HepG2 (cell line): ENCODE data around the gene C19orf38. TPM values are rescaled to one million over a fixed set of nuclear protein-coding genes. Genes with fewer than 3 reads are reported as not detected.

ENCODE experiments used
- CREM ChIP-seq, 2 experiments: sonication (generic) in 1 of 2; formaldehyde crosslinking in 1 of 2; IDR thresholded peaks; 2 replicates each; pipeline versions ENCODE4 v1.4.0 to v1.6.1; 2016 to 2020; ENCODE audit warnings: antibody characterized with exemption in 1 of 2, mild to moderate bottlenecking in 1 of 2, missing genetic modification reagents in 1 of 2
- DRAP1 ChIP-seq: IDR thresholded peaks from 2 replicates; pipeline ENCODE4 v1.6.1; 2016; ENCODE audit warnings: missing genetic modification reagents, missing compliant biosample characterization
- ESRRA ChIP-seq: sonication (generic); formaldehyde crosslinking; IDR thresholded peaks from 2 replicates; pipeline ENCODE4 v1.5.1; 2020; ENCODE audit warnings: mild to moderate bottlenecking, low read depth, missing genetic modification reagents
- ETV6 ChIP-seq: sonication (generic); formaldehyde crosslinking; conservative IDR thresholded peaks from 2 replicates; pipeline ENCODE4 v1.4.0; 2020; ENCODE audit warnings: missing genetic modification reagents
- FIP1L1 ChIP-seq: fragments of 200-400 bp; formaldehyde crosslinking; IDR thresholded peaks from 2 replicates; pipeline ENCODE4 v1.6.1; 2018; ENCODE audit warnings: low read depth, mild to moderate bottlenecking, low read length, moderate library complexity, borderline replicate concordance; ENCODE audit not compliant: insufficient read depth
- GFI1 ChIP-seq: sonication (generic); formaldehyde crosslinking; IDR thresholded peaks from 2 replicates; pipeline ENCODE4 v1.5.0; 2020; ENCODE audit warnings: missing genetic modification reagents, mild to moderate bottlenecking, borderline replicate concordance
- GZF1 ChIP-seq: sonication (generic); formaldehyde crosslinking; IDR thresholded peaks from 2 replicates; pipeline ENCODE4 v1.5.1; 2020; ENCODE audit warnings: mild to moderate bottlenecking, missing genetic modification reagents
- HES4 ChIP-seq: sonication (generic); formaldehyde crosslinking; IDR thresholded peaks from 2 replicates; pipeline ENCODE4 v1.9.0; 2021; ENCODE audit warnings: mild to moderate bottlenecking, missing genetic modification reagents, borderline replicate concordance
- HNRNPLL ChIP-seq: fragments of 200-400 bp; formaldehyde crosslinking; IDR thresholded peaks from 2 replicates; pipeline ENCODE4 v1.6.1; 2017; ENCODE audit warnings: mild to moderate bottlenecking, low read depth, low read length; ENCODE audit not compliant: poor library complexity, severe bottlenecking
- KLF6 ChIP-seq: IDR thresholded peaks from 2 replicates; pipeline ENCODE4 v1.8.0; 2016; ENCODE audit warnings: missing biosample characterization, missing genetic modification reagents
- PRMT3 ChIP-seq: sonication (generic); formaldehyde crosslinking; IDR thresholded peaks from 2 replicates; pipeline ENCODE4 v1.8.1; 2022; ENCODE audit warnings: low read depth, mild to moderate bottlenecking, moderate library complexity, missing genetic modification reagents, borderline replicate concordance
- RNF2 ChIP-seq: fragments of 450-650 bp; conservative IDR thresholded peaks from 2 replicates; pipeline ENCODE4 v1.6.1; 2016; ENCODE audit warnings: low read depth
- TRIM24 ChIP-seq: sonication (generic); formaldehyde crosslinking; IDR thresholded peaks from 2 replicates; pipeline ENCODE4 v1.8.0; 2022; ENCODE audit warnings: mild to moderate bottlenecking, missing genetic modification reagents
- YEATS2 ChIP-seq: sonication (generic); formaldehyde crosslinking; IDR thresholded peaks from 2 replicates; pipeline ENCODE4 v1.4.0; 2020; ENCODE audit warnings: missing genetic modification reagents, borderline replicate concordance
- ZBED4 ChIP-seq: sonication (generic); formaldehyde crosslinking; IDR thresholded peaks from 2 replicates; pipeline ENCODE4 v1.4.0; 2020; ENCODE audit warnings: missing genetic modification reagents, borderline replicate concordance
- ZBTB7A ChIP-seq: sonication (generic); formaldehyde crosslinking; IDR thresholded peaks from 2 replicates; pipeline ENCODE4 v1.8.0; 2022; ENCODE audit warnings: mild to moderate bottlenecking, missing genetic modification reagents
- ZNF800 ChIP-seq: sonication (generic); formaldehyde crosslinking; IDR thresholded peaks from 2 replicates; pipeline ENCODE4 v1.4.0; 2020; ENCODE audit warnings: missing genetic modification reagents
- ZSCAN30 ChIP-seq: sonication (generic); formaldehyde crosslinking; IDR thresholded peaks from 2 replicates; pipeline ENCODE4 v1.5.0; 2020; ENCODE audit warnings: mild to moderate bottlenecking, missing genetic modification reagents
- polyA plus RNA-seq, 8 experiments: library from polyadenylated mRNA; depleted of rRNA in 3 of 8; stranded (reverse) in 7 of 8; unstranded in 1 of 8; fragments of >200 nt; fragmentation: Illumina TruSeq in 4 of 8; extraction: Trizol in 4 of 8; gene quantifications; 2 replicates each; pipeline versions ENCODE4 v1.2.1 to v1.2.3, GENCODE V29; 2011 to 2016; ENCODE audit warnings: low read depth in 4 of 8, missing spikeins in 1 of 8, mixed read lengths in 1 of 8; ENCODE audit not compliant: insufficient read depth in 1 of 8
- total RNA-seq, 5 experiments: library from RNA; depleted of rRNA; stranded (reverse); fragments of >200 nt; fragmentation: Illumina TruSeq; extraction: Trizol; gene quantifications; 2 replicates each; pipeline ENCODE4 v1.2.3, GENCODE V29; 2016; ENCODE audit warnings: low read depth in 1 of 5
- TF ChIP-seq, protein P1 (sequence below): fragments of 450-650 bp; IDR thresholded peaks from 2 replicates; pipeline ENCODE4 v1.6.1; 2016
- TF ChIP-seq, protein P2 (sequence below): IDR thresholded peaks from 2 replicates; pipeline ENCODE4 v1.6.1; 2016; ENCODE audit warnings: low read depth, borderline replicate concordance

C19orf38 gene
- total and polyA plus RNA-seq, 2 of the 13 experiments (the other 11 are each of a cell fraction or from before 2014, with no cell fraction given): 0.11 TPM; not detected in 1

- TF ChIP-seq, protein P1, sequence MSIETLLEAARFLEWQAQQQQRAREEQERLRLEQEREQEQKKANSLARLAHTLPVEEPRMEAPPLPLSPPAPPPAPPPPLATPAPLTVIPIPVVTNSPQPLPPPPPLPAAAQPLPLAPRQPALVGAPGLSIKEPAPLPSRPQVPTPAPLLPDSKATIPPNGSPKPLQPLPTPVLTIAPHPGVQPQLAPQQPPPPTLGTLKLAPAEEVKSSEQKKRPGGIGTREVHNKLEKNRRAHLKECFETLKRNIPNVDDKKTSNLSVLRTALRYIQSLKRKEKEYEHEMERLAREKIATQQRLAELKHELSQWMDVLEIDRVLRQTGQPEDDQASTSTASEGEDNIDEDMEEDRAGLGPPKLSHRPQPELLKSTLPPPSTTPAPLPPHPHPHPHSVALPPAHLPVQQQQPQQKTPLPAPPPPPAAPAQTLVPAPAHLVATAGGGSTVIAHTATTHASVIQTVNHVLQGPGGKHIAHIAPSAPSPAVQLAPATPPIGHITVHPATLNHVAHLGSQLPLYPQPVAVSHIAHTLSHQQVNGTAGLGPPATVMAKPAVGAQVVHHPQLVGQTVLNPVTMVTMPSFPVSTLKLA: 0 out of 2 replicates have a peak, but pooled peaks have one; percentile 14
- peak; percentile 59; the same call in 1 of the 2 replicates for TF ChIP-seq KLF6 (CRISPR knock-in tag)
- TF ChIP-seq, protein P2, sequence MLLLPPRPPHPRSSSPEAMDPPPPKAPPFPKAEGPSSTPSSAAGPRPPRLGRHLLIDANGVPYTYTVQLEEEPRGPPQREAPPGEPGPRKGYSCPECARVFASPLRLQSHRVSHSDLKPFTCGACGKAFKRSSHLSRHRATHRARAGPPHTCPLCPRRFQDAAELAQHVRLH (CRISPR knock-in tag): peak; percentile 80; the same call in 1 of the 2 replicates
- TF ChIP-seq PRMT3 (CRISPR knock-in tag): no peak
- TF ChIP-seq RNF2: no peak
- TF ChIP-seq FIP1L1: 0 out of 2 replicates have a peak, but pooled peaks have one; percentile 44
- peak; percentile 80; the same call in 1 of the 2 replicates for TF ChIP-seq YEATS2
- peak; percentile 32; the same call in 1 of the 2 replicates for TF ChIP-seq ESRRA (CRISPR knock-in tag)
- TF ChIP-seq GFI1: 0 out of 2 replicates have a peak, but pooled peaks have one; percentile 48
- no peak for TF ChIP-seq ZSCAN30 (CRISPR knock-in tag)
- no peak for TF ChIP-seq TRIM24 (CRISPR knock-in tag)
- no peak; the same call in 1 of the 2 replicates for TF ChIP-seq ZNF800 (CRISPR knock-in tag)
- peak; percentile 11; the same call in 1 of the 2 replicates for TF ChIP-seq HES4 (CRISPR knock-in tag)
- TF ChIP-seq ZBED4 (CRISPR knock-in tag): no peak; the same call in 1 of the 2 replicates
- TF ChIP-seq HNRNPLL: peak; percentile 53
- TF ChIP-seq ETV6 (CRISPR knock-in tag): peak; percentile 73
- TF ChIP-seq DRAP1 (CRISPR knock-in tag): peak; percentile 68; the same call in 1 of the 2 replicates
- TF ChIP-seq ZBTB7A (CRISPR knock-in tag): no peak
- TF ChIP-seq GZF1: no peak
- peak; percentile 64; the same call in 1 of the 2 replicates for TF ChIP-seq CREM (IDR thresholded peaks at IDR 0.05)
- no peak for TF ChIP-seq CREM (CRISPR knock-in tag; IDR thresholded peaks at IDR 0.05)
These were observed 12.3 kb upstream of the C19orf38 start, which contains the start of gene TMED1 (continued) for GRCh38 chr19:10835754-10836478.
